HG02759 (cell line): ENCODE measurements around the gene XPO6.
"Not testable (repeated sequence)": the region's sequence is repeated elsewhere in the genome, so short reads cannot be mapped to it uniquely, and the experiment has no call there.

Source experiments
- ATAC-seq: cut with Tn5 transposase; IDR thresholded peaks from one replicate; pipeline ENCODE4 v1.9.1; 2021; ENCODE audit warnings: mild to moderate bottlenecking, moderate library complexity; ENCODE audit not compliant: unreplicated experiment

Gene XPO6

GRCh38 chr16:28211758-28212531 is at the start of gene XPO6:
XPO6 (minus strand) TSS chr16:28211965; CDS start chr16:28211368, 597 bp downstream.
- peak; percentile 89 for ATAC-seq

- ATAC-seq = no peak
Measured at GRCh38 chr16:28260193-28260592, 48.4 kb upstream of the XPO6 start.

- ATAC-seq = no peak
Measured at GRCh38 chr16:28259781-28260150, 48.0 kb upstream of the XPO6 start.

- ATAC-seq = no peak
Measured at GRCh38 chr16:28259091-28259780, 47.5 kb upstream of the XPO6 start.

GRCh38 chr16:28258567-28258966 is 46.8 kb upstream of the XPO6 start:
- ATAC-seq = no peak

- ATAC-seq = no peak
Measured at GRCh38 chr16:28257256-28257655, 45.5 kb upstream of the XPO6 start.

GRCh38 chr16:28255838-28256237 is 44.1 kb upstream of the XPO6 start:
- ATAC-seq = no peak

- no peak for ATAC-seq
Measured at GRCh38 chr16:28254158-28254557, 42.4 kb upstream of the XPO6 start.

- ATAC-seq = no peak
Measured at GRCh38 chr16:28250999-28251398, 39.2 kb upstream of the XPO6 start.

- ATAC-seq = not testable (repeated sequence)
Measured at GRCh38 chr16:28249483-28249882, 37.7 kb upstream of the XPO6 start.

- ATAC-seq = no peak
Measured at GRCh38 chr16:28241924-28242323, 30.2 kb upstream of the XPO6 start.

GRCh38 chr16:28237754-28238357 is 26.1 kb upstream of the XPO6 start:
- ATAC-seq = no peak

- ATAC-seq = no peak
Measured at GRCh38 chr16:28231763-28232162, 20.0 kb upstream of the XPO6 start.

- ATAC-seq = not testable (repeated sequence)
Measured at GRCh38 chr16:28223909-28224308, 12.1 kb upstream of the XPO6 start.

GRCh38 chr16:28219777-28220176 is 8.0 kb upstream of the XPO6 start:
- not testable (repeated sequence) for ATAC-seq

GRCh38 chr16:28219282-28219681 is 7.5 kb upstream of the XPO6 start:
- no peak for ATAC-seq

- ATAC-seq = no peak
Measured at GRCh38 chr16:28218109-28218508, 6.3 kb upstream of the XPO6 start.

GRCh38 chr16:28217326-28217725 is 5.6 kb upstream of the XPO6 start:
- ATAC-seq = no peak

- ATAC-seq = no peak
Measured at GRCh38 chr16:28213396-28213795, 1.6 kb upstream of the XPO6 start.

GRCh38 chr16:28212532-28212873 is 738 bp upstream of the XPO6 start:
- no peak for ATAC-seq

- peak; percentile 51 for ATAC-seq
Measured at GRCh38 chr16:28210979-28211588, 681 bp downstream of the XPO6 start.

- no peak for ATAC-seq
Measured at GRCh38 chr16:28210264-28210663, 1.5 kb downstream of the XPO6 start.
